GM18858 (cell line): ENCODE data around the gene ATXN3.
"Not testable (repeated sequence)": the region's sequence is repeated elsewhere in the genome, so short reads cannot be mapped to it uniquely, and the experiment has no call there.

Source experiments
- ATAC-seq: cut with Tn5 transposase; IDR thresholded peaks from one replicate; pipeline ENCODE4 v1.9.1; 2021; ENCODE audit not compliant: unreplicated experiment

ATXN3 gene

DNA sequence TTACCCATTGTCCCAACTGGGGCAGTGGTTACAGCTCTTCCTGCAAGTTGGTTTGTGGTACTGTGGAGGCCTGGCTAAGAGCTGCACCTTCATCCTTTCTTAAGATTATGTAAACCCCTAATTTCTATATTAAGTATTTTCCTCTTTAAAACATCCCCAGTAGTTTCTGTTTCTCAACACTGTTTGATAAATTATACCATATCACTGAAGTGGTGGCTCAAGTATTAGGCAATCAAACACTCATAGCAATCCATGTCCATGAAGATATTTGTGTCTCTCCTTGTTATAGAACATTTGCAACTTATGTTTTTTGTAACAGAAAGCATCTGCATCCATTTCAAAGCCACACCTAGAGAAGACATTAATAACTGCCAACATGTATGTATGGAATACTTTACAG lies 31.8 kb downstream of the ATXN3 start:
- ATAC-seq, result no peak

- ATAC-seq, result no peak
Measured at GRCh38 chr14:92058006-92058917, 48.1 kb downstream of the ATXN3 start.

- ATAC-seq, result no peak
Measured at GRCh38 chr14:92049781-92050180, 56.6 kb downstream of the ATXN3 start.

GRCh38 chr14:92049221-92049620 lies 57.2 kb downstream of the ATXN3 start:
- ATAC-seq, result not testable (repeated sequence)

GRCh38 chr14:92045904-92046303 lies 60.5 kb downstream of the ATXN3 start:
- not testable (repeated sequence) for ATAC-seq

DNA sequence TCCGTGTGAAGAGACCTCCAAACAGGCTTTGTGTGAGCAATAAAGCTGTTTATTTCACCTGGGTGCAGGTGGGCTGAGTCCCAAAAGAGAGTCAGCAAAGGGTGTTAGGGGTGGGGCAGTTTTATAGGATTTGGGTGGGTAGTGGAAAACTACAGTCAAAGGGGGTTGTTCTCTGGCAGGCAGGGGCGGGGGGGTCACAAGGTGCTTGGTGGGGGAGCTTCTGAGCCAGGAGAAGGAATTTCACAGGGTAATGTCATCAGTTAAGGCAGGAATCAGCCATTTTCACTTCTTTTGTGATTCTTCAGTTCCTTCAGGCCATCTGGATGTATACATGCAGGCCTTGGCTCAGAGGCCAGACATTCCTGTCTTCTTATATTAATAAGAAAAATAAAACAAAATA lies 64.6 kb downstream of the ATXN3 start:
- ATAC-seq, result not testable (repeated sequence)

- no peak for ATAC-seq
Measured at GRCh38 chr14:92041203-92041602, 65.2 kb downstream of the ATXN3 start.

GRCh38 chr14:92040431-92041051 lies 65.8 kb downstream of the ATXN3 start:
- ATAC-seq, result peak; percentile 20

DNA sequence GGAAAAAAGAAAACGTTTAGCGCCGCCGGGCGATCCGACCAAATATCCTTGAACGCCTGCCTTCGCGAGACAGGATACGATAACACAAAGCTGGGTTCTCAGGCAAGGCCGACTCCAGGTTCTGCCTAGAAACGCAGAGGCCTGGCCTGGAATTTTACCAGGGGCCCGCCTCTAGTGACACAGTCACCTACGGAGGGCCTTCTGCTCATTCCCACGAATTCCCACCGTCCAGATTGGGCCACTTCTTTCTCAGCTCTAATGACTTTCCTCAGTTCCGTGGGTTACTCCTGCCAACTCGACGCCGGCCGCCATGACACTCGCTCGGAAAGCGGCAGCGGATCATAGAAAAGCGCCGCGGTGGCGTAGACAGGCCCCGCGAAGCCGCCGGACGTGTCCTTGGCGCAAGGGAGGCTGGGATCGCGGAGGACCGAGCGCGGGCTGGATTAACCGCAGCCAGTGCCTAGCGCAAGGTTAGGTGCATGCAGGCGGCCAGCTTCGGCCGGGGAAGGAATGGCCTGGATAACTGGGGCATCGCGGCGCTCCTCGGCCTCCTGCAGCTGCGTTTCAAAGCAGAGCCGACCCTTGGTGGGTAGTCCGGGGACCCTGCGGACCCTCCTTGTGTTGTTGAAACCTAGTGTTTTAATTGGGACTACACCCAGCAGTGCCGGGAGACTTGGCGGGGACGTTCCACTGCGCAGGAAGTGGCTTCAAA lies 66.5 kb downstream of the ATXN3 start, which contains the start of gene TRIP11:
TRIP11 (minus strand) TSS at position 341 of the 712 bp plus-strand sequence. CDS start 374 bp downstream, outside the sequence.
- peak; percentile 82 for ATAC-seq

GRCh38 chr14:92039063-92039718 lies 67.2 kb downstream of the ATXN3 start:
- ATAC-seq, result no peak

DNA sequence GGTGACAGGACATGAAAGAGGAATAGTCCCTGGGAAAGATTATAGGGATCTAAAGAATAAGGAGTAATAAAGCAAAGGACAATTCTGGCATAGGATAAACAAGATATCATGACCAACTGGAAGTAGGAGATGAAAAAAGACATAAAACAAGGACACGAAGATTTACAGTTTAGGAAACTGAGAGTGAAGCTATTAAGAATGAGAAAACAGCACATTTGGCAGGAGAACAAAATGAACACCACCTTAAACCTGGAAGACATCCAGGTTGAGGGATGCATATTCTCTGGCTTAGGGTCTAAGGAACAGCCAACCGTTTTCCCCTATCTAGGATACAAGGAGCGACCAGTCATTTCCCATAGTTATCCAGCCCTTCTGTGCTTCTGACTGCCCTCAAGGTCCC lies 68.4 kb downstream of the ATXN3 start:
- ATAC-seq, result no peak

DNA sequence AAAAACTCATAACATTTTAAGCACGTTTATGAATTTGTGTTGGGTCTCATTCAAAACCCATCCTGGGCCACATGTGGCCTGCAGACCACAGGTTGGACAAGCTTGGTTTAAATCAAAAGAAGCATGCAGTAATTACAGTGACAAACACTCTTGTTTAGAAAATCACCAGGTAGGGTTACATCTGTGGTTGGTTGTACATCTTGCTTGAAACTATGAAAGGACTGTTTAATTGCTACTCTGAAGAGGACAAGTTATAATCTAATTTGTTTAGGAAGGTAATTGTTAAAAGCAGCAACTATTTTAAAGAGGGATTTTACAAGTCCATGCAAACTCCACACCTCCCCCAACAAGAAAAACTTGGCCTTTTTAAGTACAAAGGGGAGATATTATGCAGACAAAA lies 70.5 kb downstream of the ATXN3 start:
- no peak for ATAC-seq

DNA sequence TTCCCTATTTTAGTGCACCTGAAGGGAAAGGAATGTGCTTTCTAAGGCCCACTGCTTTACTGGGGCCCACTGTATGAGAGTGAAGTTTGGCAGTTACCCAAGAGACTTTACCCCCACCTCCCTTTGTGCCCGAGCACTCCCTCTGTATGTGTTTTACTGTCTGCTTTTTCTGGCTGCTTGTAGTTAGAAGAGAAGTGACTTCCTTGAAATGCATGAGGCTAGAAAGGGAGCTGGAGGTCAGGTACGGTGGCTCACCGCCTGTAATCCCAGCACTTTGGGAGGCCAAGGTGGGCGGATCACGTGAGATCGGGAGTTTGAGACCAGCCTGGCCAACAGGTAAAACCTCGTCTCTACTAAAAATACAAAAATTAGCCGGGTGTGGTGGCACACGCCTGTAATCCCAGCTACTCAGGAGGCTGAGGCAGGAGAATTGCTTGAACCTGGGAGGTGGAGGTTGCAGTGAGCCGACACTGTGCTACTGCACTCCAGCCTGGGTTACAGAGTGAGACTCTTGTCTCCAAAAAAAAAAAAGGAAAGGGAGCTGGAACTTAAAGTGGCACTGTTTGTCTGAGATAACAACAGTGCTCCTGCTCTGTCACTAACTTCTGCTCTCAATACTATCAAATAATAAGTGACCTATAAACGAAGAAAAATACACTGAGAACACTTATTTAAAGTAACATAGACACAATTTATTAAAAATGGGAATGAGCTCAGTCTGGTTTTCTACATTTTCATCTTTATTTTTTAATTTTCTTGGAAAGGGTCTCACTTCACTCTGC lies 72.3 kb downstream of the ATXN3 start:
- no peak for ATAC-seq

GRCh38 chr14:92033433-92033832 lies 72.9 kb downstream of the ATXN3 start:
- ATAC-seq, result no peak

- ATAC-seq, result no peak
Measured at GRCh38 chr14:92026548-92027190, 79.7 kb downstream of the ATXN3 start.

GRCh38 chr14:92022036-92022435 lies 84.3 kb downstream of the ATXN3 start:
- ATAC-seq, result no peak

GRCh38 chr14:92021523-92021922 lies 84.9 kb downstream of the ATXN3 start:
- no peak for ATAC-seq

DNA sequence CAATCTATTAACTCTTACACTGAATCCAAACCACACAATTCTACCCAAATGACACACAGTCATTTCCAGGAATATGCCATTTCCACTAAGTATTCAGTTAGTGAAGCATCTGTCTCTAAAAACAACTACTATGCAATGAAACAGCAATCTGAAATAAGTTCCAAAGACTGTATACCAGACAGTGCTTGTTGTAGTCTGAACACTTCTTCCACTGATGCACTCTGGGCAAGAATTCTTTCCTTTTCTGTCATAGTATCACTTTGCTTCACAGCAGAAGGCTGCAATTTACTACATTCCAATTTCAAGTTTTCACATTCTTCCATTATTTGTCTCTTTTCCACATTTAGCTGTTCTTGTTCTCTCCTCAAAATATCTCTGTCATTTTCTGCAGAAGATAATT lies 92.3 kb downstream of the ATXN3 start:
- ATAC-seq, result no peak

GRCh38 chr14:92012121-92012748 lies 94.1 kb downstream of the ATXN3 start:
- no peak for ATAC-seq
